Measurements from ENCODE around the gene KIAA1549.
"Not testable (repeated sequence)": the region's sequence is repeated elsewhere in the genome, so short reads cannot be mapped to it uniquely, and the experiment has no call there.

Gene KIAA1549

GRCh38 chr7:138940602-138941001 lies 40.6 kb downstream of the KIAA1549 start:
- DNase-seq = not testable (repeated sequence)

GRCh38 chr7:138937484-138937883 lies 43.7 kb downstream of the KIAA1549 start:
- no peak for DNase-seq

DNA sequence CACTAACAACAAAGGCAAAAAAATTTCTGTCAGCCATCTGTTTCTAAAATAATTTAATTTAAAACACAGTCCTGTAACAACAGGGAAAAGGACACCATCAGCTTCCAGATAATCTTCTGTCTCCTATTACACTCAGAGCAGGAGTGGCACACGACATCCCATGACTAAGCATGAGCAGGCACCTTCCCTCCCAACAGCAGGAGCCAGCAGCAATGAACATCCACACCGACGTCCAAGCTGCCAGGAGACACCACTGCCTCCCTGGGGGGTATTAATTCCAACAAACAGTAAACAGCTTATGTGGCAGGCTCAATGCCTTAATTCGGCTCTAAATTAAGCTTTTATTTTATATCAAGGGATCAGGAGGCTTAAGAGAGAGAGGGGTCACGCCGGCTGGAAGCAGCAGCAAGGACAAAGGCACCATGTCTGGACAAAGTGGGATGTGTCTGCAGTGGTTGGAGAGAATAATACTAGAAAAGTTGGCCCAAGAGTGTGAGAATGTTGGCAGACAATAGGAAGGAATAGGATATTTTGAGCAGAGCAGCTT lies 45.7 kb downstream of the KIAA1549 start:
- no peak for DNase-seq

DNA sequence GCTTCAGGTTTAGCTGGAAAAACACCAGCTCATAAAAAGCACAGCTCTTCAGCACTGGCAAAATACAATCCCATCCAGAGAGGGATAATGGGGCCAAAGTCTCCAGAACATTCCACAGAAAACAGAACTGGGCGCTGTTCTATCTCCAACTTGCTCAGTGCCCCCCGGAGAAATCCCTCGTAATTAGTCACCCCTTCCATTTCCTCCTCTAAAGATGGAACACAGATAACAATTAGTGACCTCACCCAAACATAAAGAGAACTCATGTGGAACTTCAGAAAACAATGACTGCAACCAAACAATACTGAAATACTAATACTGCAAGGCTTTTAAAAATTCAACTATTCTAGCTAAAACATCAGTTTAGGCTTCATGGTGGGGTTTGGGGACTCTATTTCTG lies 46.3 kb downstream of the KIAA1549 start:
- DNase-seq = no peak

- no peak for DNase-seq
Observed at GRCh38 chr7:138934367-138934766, 46.8 kb downstream of the KIAA1549 start.

DNA sequence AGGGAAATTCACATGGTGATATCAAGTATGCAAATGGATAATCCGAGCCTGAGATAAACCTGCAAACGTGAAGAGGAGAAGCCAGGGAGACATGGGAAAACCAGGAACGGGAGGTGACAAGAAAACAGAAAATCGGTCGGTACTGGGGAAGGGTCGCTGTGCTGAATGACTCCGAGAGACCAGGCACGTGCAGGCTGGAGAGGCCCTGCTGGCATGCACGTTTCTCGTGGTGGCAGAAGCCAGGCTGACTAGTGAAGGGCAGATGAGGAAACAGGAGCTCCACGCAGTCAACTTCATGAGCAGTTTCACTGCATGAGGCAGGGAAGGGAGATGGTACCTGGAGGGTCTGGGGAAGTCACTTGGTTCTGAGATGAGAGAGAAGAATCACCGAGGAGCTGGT lies 48.3 kb downstream of the KIAA1549 start:
- no peak for DNase-seq

DNA sequence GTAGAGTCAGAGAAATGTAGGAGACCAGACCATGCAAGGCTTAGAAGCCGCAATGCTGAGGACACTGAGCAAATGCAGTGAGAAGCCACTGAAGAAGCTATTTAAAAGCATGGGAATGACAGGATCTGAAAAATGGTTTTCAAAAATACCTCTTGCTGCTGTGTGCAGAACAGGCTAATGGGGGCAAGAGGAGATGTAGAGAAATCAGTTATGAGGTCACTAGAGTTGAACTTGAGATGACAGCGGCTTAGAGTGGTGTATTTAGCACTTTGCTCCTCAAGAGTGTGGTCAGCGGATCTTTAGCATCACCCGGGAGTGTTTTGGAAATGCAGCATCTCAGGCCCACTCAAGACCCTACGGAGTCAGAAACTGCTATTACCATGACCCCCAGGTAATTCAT lies 48.8 kb downstream of the KIAA1549 start:
- no peak for DNase-seq

- DNase-seq = no peak
Observed at GRCh38 chr7:138929969-138930368, 51.2 kb downstream of the KIAA1549 start.

- no peak for DNase-seq
Observed at GRCh38 chr7:138926241-138926612, 55.0 kb downstream of the KIAA1549 start.

DNA sequence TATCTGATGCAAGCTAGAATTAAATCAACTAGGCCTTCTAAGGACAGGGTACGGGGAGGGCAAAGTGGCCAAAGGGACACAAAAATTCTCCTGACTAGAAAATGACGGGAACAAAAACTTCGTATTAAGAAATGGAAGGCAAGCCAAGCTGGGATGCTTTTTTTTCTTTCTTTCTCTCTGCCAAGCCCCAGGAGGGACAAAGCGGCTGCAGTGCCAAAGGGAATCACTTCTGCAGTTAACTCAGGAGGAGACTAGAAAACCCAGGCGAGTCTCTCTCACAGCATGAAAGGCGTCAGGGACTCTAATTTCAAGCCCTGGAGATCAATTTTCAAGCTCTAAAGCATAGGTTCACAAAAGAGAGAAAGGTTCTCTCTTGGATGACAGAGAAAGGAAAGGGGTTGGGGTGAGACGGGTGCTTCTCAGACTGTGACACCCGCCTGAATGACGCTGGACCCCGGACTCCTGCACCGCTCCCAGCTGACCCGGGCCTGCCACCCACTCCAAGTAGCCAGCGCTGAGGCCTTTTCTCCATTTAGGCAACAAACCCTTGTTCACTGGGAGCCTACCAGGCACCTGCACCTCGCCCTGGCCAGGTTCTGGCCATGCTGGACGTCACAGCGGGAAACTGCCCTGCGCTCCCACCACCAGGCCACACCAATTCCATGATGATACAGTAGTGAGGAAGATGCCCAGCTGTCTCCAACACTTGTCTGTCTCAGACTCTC lies 56.5 kb downstream of the KIAA1549 start:
- DNase-seq = no peak

DNA sequence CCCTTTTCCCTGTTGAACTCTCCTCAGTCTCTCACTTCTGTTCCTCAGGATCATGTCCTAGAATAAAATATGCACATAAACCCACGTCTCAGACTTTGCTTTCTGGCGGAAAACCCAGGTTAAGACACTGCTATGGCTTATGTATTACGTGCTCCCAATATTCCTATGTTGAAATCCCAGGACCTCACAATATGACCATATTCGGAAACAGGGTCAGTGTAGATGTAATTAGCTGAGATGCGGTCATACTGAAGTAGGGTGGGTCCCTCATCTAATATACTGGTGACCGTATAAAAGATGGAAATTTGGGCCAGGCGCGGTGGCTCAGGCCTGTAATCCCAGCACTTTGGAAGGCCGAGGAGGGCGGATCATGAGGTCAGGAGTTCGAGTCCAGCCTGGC lies 59.9 kb downstream of the KIAA1549 start:
- no peak for DNase-seq

- DNase-seq = no peak
Observed at GRCh38 chr7:138919911-138920310, 61.3 kb downstream of the KIAA1549 start.

- DNase-seq = no peak
Observed at GRCh38 chr7:138919216-138919615, 62.0 kb downstream of the KIAA1549 start.

DNA sequence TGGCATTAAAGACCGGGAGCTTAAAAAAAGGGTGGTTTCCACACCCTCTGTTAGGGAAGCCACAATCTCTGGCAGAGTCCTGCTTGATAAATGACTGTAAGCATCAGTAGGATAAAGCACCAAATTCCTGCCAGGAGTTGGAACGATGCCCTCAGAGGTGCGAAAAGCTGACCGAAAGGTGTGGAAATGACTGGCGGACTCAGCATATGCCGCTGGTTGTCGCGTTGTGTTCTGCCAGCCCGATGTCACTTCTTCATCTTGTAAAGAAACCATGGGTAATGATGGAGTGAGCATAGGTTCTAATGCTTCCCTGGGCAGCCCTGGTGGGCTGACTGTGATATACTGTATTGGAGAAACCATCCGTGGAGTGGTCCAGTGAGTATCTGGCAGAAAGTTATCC lies 62.4 kb downstream of the KIAA1549 start:
- no peak for DNase-seq

GRCh38 chr7:138918176-138918575 lies 63.0 kb downstream of the KIAA1549 start:
- no peak for DNase-seq

- no peak for DNase-seq
Observed at GRCh38 chr7:138917771-138918170, 63.4 kb downstream of the KIAA1549 start.

- no peak for DNase-seq
Observed at GRCh38 chr7:138916731-138917130, 64.5 kb downstream of the KIAA1549 start.

DNA sequence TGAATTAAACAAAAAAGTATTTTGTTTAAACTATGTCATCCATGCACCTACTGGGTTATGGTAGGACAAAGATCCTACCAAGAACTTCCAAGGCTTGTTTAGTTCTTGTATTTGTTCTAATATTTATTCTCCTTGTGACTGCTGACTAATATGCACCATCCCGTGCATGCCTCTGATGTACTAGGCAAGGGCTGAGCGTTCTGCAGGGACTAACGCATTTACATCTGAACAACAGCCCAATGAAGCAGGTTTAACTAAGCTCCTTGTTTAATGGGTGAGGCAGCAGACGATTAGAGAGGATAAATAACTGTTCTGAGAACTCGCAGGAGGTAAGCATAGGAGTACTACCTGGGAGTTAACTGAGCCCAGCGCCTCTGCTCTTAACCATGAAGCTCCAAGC lies 64.9 kb downstream of the KIAA1549 start:
- DNase-seq = no peak

- no peak for DNase-seq
Observed at GRCh38 chr7:138913783-138914182, 67.4 kb downstream of the KIAA1549 start.

DNA sequence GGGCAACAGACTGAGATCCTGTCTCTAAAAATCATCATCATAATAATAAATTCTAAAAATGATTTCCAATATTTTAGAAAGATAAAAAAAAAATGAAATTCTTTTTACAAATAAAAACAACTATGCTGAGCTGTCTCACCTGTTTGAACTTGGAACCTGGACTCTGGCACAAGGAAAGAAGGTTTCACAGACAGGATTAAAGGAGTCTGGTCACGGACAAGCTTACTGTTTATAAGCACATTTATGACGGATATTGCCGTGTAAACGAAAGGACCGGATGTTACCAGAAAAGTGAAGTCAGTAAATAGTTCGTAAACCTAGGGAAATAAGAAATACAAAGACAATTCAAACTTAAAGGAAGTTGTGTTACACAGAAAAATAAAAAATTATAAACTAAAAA lies 70.2 kb downstream of the KIAA1549 start:
- DNase-seq = no peak

GRCh38 chr7:138907850-138908249 lies 73.3 kb downstream of the KIAA1549 start:
- no peak for DNase-seq

- no peak for DNase-seq
Observed at GRCh38 chr7:138907201-138907847, 73.9 kb downstream of the KIAA1549 start.

GRCh38 chr7:138903859-138904435 lies 77.2 kb downstream of the KIAA1549 start:
- no peak for DNase-seq

- no peak for DNase-seq
Observed at GRCh38 chr7:138903186-138903820, 77.9 kb downstream of the KIAA1549 start.

All from NK-92 treated with Interleukin-12 subunit alpha and Interleukin-12 subunit beta, amount 100 ng/mL, for 24 hours (cell line).